Sigmoid colon (tissue), 4 donors: ENCODE results near the gene LRRTM4.

ENCODE experiments used
- EP300 ChIP-seq, 4 donors: sonication (generic); formaldehyde crosslinking; IDR thresholded peaks; one replicate each; pipeline ENCODE4 v1.6.1; 2017; ENCODE audit warnings: antibody characterized with exemption in 4 of 4
- POLR2A ChIP-seq, 2 donors: fragments of 450-650 bp; IDR thresholded peaks; one replicate each; pipeline ENCODE4 v1.6.1; 2016; ENCODE audit warnings: antibody characterized with exemption in 2 of 2, mild to moderate bottlenecking in 2 of 2, moderate library complexity in 2 of 2
- POLR2AphosphoS5 ChIP-seq, 4 donors: sonication (generic); formaldehyde crosslinking; IDR thresholded peaks; one replicate each; pipeline ENCODE4 v1.6.1; 2017; ENCODE audit warnings: antibody characterized with exemption in 4 of 4
- TF ChIP-seq, protein P1 (sequence below), 4 experiments: fragments of 450-650 bp in 3 of 4; fragments of 200-600 bp in 1 of 4; IDR thresholded peaks; one replicate each; pipeline ENCODE4 v1.5.1; 2016 to 2019; ENCODE audit warnings: antibody characterized with exemption in 4 of 4, mild to moderate bottlenecking in 3 of 4, moderate library complexity in 2 of 4

DNA sequence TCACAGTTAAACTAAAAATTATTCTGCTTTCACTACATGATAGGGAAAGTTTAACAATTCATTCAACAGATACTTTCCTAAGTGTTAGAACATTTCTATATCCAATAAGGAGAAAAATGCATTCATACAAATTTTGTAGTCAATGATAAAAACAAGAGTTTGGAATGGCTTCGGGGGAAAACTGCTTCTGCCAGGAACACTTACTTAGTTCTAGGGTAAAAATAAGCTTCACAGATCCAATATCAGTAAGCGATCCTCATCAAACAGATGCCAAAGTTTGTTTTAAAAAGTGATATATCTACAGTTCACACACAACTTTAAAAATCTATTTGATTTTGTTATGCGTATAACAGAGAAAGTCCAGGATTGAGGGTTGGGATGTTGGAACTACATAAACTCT, 199.7 kb downstream of the LRRTM4 start:
- TF ChIP-seq, protein P1, sequence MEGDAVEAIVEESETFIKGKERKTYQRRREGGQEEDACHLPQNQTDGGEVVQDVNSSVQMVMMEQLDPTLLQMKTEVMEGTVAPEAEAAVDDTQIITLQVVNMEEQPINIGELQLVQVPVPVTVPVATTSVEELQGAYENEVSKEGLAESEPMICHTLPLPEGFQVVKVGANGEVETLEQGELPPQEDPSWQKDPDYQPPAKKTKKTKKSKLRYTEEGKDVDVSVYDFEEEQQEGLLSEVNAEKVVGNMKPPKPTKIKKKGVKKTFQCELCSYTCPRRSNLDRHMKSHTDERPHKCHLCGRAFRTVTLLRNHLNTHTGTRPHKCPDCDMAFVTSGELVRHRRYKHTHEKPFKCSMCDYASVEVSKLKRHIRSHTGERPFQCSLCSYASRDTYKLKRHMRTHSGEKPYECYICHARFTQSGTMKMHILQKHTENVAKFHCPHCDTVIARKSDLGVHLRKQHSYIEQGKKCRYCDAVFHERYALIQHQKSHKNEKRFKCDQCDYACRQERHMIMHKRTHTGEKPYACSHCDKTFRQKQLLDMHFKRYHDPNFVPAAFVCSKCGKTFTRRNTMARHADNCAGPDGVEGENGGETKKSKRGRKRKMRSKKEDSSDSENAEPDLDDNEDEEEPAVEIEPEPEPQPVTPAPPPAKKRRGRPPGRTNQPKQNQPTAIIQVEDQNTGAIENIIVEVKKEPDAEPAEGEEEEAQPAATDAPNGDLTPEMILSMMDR (IDR thresholded peaks at IDR 0.05) = no peak
- TF ChIP-seq POLR2AphosphoS5 (IDR thresholded peaks at IDR 0.05) (no peak), POLR2A (IDR thresholded peaks at IDR 0.05) (no peak), EP300 (IDR thresholded peaks at IDR 0.05) (no peak)
